Hepatocyte (in vitro differentiated cells): ENCODE results near the gene CDC42SE1.

Experiments used
- EZH2 ChIP-seq: fragments of 200-600 bp; sonication (generic); IDR thresholded peaks from 2 replicates; pipeline ENCODE4 v1.6.1; 2016; ENCODE audit warnings: antibody characterized with exemption, mild to moderate bottlenecking, borderline replicate concordance
- TF ChIP-seq, protein P1 (sequence below): fragments of 200-600 bp; sonication (generic); IDR thresholded peaks from 2 replicates; pipeline ENCODE4 v1.5.1; 2016; ENCODE audit warnings: antibody characterized with exemption, mild to moderate bottlenecking; ENCODE audit not compliant: poor library complexity

DNA sequence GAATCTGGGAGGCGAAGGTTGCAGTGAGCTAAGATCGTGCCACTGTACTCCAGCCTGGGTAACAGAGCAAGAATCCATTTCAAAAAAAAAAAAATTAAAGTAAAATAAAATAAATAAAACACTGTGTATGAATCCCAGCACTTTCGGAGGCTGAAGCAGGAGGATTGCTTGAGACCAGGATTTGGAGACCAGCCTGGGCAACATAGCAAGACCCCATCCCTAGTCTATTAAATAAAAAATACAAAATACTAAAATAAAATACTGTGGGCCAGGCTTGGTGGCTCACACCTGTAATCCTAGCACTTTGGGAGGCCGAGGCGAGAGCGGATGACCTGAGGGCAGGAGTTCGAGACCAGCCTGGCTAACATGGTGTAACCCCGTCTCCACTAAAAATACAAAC lies 27.3 kb downstream of the CDC42SE1 start:
- TF ChIP-seq, protein P1, sequence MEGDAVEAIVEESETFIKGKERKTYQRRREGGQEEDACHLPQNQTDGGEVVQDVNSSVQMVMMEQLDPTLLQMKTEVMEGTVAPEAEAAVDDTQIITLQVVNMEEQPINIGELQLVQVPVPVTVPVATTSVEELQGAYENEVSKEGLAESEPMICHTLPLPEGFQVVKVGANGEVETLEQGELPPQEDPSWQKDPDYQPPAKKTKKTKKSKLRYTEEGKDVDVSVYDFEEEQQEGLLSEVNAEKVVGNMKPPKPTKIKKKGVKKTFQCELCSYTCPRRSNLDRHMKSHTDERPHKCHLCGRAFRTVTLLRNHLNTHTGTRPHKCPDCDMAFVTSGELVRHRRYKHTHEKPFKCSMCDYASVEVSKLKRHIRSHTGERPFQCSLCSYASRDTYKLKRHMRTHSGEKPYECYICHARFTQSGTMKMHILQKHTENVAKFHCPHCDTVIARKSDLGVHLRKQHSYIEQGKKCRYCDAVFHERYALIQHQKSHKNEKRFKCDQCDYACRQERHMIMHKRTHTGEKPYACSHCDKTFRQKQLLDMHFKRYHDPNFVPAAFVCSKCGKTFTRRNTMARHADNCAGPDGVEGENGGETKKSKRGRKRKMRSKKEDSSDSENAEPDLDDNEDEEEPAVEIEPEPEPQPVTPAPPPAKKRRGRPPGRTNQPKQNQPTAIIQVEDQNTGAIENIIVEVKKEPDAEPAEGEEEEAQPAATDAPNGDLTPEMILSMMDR: no peak
- TF ChIP-seq EZH2: no peak
